GM21515 (cell line): ENCODE data around the gene SUSD5.
"Not testable (repeated sequence)": the region's sequence is repeated elsewhere in the genome, so short reads cannot be mapped to it uniquely, and the experiment has no call there.

Experiments
- ATAC-seq: cut with Tn5 transposase; IDR thresholded peaks from one replicate; pipeline ENCODE4 v1.9.1; 2021; ENCODE audit not compliant: unreplicated experiment

The SUSD5 gene

GRCh38 chr3:33196538-33196937, 22.1 kb downstream of the SUSD5 start:
- ATAC-seq, result no peak

GRCh38 chr3:33194303-33194702, 24.3 kb downstream of the SUSD5 start:
- ATAC-seq, result no peak

- ATAC-seq, result no peak
Observed at GRCh38 chr3:33187368-33187634, 31.3 kb downstream of the SUSD5 start.

- no peak for ATAC-seq
Observed at GRCh38 chr3:33186524-33187367, 31.9 kb downstream of the SUSD5 start.

GRCh38 chr3:33184863-33185262, 33.7 kb downstream of the SUSD5 start:
- ATAC-seq, result no peak

- not testable (repeated sequence) for ATAC-seq
Observed at GRCh38 chr3:33181641-33182040, 37.0 kb downstream of the SUSD5 start.

- ATAC-seq, result no peak
Observed at GRCh38 chr3:33181229-33181628, 37.4 kb downstream of the SUSD5 start.

GRCh38 chr3:33179132-33179531, 39.5 kb downstream of the SUSD5 start:
- ATAC-seq, result no peak

- ATAC-seq, result no peak
Observed at GRCh38 chr3:33174711-33175414, 43.7 kb downstream of the SUSD5 start.

GRCh38 chr3:33174095-33174494, 44.5 kb downstream of the SUSD5 start:
- ATAC-seq, result no peak

GRCh38 chr3:33173672-33174071, 44.9 kb downstream of the SUSD5 start:
- ATAC-seq, result no peak

GRCh38 chr3:33173103-33173502, 45.5 kb downstream of the SUSD5 start:
- ATAC-seq, result no peak

GRCh38 chr3:33171580-33171979, 47.0 kb downstream of the SUSD5 start:
- ATAC-seq, result no peak

GRCh38 chr3:33170531-33170930, 48.1 kb downstream of the SUSD5 start:
- ATAC-seq, result no peak

- ATAC-seq, result no peak
Observed at GRCh38 chr3:33167716-33168336, 50.8 kb downstream of the SUSD5 start.

- ATAC-seq, result no peak
Observed at GRCh38 chr3:33167284-33167683, 51.3 kb downstream of the SUSD5 start.

GRCh38 chr3:33166095-33166494, 52.5 kb downstream of the SUSD5 start:
- no peak for ATAC-seq

- no peak for ATAC-seq
Observed at GRCh38 chr3:33165372-33165771, 53.2 kb downstream of the SUSD5 start.

GRCh38 chr3:33162621-33163020, 56.0 kb downstream of the SUSD5 start:
- not testable (repeated sequence) for ATAC-seq

- ATAC-seq, result no peak
Observed at GRCh38 chr3:33159981-33160380, 58.6 kb downstream of the SUSD5 start.

- ATAC-seq, result no peak
Observed at GRCh38 chr3:33159234-33159633, 59.4 kb downstream of the SUSD5 start.

GRCh38 chr3:33155301-33155700, 63.3 kb downstream of the SUSD5 start:
- no peak for ATAC-seq
